ENCODE data around the gene PRKG1. TPM values are rescaled to one million over a fixed set of nuclear protein-coding genes. Genes with fewer than 3 reads are reported as not detected.

PRKG1 gene
- polyA plus RNA-seq, 3 donors, result 11.9 to 16.4 (median 13.7) TPM

DNA sequence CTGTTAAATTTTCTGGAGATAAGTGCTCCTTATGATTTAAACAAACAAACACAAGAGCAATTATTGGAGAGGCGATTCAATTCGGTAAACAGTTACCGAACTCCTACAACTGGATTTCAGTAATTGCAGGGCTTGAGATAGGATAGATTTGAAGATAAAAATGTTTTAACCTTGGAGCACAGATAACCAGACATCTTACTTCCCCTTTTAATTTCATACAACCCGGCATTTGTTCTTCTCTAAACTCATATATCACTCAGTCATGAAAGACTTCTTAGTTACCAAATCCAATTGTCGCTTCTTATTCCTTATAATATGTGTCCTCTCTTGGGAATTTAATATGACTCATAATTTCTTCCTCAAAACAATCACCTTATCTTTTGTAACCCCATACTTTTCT, 861.1 kb downstream of the PRKG1 start:
- no peak for DNase-seq (ENCODE audit: extremely low read depth in 1 of 11, low read depth in 9 of 11, low spot score in 4 of 11)

DNA sequence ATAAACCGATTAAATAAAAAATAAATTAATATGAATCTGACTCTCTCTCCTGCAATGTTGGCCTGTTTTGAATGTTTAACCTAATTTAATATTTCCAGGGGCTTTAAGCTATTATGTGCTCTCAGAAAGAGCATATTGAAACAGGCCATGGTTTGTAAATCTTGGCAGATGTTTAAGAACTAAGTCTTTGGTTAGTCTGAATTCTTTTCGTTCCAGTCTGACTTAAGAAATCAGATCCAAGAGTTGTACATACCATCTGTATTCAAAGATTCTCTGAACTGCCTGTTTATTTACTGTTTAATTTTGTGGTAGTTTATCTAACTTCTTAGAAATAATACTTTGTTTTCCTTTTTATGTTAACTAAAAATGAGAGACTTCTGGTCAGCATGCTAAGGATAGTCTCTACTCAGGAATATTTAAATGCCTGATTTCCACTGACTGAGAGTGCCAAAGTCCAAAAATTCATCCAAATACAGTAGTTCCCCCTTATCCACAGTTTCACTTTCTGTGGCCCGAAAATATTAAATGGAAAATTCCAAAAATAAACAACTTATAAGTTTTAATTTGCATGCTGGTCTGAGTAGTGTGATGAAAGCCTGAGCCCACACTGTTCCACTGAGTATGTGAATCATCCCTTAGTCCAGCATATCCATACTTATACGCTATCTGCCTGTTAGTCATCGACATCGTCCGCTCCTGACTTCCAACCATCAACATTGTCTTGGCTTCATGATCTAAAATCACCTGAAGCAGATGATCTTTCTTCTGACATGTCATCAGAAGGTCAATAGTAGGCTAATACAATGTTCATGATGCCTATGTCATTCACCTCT, 863.2 kb downstream of the PRKG1 start:
- peak in 6 of 11 donors; percentile 2 to 33 (median 17) for DNase-seq (ENCODE audit: extremely low read depth in 1 of 11, low read depth in 9 of 11, low spot score in 4 of 11)

DNA sequence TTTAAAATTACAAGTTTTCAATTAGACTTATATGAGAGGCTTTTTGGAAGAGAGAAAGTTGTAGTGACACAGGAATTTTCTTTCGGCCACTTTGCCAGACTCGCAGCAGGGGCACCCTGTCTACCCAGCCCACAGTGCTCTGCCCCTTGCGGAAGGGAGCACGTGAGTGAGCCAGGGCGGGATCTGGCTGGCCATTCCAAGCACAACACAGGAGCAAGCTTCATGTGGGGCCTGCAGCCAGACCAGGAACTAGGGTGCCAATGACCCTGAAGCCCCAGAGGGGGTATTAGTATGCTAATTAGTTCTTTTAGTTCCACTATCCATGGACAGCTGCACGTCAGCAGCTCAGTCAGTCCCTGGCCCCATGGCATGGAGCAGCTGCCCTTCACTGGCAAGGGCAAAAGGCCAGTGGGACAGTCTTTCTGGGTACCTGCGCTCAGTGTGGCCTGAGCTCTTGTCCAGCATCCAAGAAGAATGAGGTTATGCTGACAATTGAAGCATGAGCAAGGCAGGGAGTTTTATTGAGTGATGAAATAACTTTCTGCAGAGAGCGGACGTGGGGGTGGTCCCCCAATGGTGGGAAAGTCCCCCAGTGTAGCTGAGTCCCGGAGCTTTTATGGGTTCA, 876.2 kb downstream of the PRKG1 start:
- DNase-seq (ENCODE audit: extremely low read depth in 1 of 11, low read depth in 9 of 11, low spot score in 4 of 11), result no peak

DNA sequence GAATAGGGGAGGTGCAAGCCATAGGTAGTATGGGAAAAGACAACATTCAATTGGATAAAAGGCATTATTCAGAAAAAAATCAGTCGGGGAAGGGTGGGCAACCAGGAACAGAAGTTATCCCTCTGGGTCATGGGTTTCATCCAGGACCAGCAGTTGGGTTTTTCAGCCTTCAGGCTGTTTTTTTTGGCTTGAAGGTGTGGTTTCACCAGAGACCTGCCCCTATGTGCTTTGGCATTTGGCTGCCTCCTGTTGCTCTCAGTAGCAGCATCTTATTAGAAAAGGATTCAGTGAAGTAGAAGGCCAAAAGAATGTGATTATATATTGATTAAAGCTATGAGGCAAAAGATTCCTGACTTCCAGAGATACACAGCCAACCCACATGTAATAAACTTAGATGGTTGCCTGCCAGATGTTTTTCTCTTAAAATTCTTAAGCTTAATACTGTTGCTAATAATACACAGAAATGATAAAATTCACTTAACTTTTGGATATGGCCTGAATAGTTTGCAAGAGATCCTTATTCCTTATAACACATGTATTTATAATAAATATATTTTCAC, 876.8 kb downstream of the PRKG1 start:
- DNase-seq (ENCODE audit: extremely low read depth in 1 of 11, low read depth in 9 of 11, low spot score in 4 of 11), result no peak

DNA sequence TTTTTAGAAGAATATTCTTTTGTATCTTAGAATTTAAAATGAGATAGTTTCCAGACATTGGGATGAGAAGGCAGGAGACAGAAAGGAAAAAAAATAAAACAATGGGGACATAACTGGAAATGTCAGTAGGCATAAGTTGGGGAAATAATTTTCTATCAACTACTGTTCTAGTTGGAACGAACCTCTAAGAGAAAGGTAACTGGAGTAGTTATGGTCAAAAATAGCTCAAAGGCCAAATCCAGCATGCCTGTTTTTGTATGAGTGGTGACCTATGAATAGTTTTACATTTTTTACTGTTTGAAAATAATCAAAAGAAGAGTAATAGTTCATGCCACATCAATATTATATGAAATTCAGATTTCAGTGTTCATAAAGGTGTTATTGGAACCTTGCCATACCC, 877.3 kb downstream of the PRKG1 start:
- no peak for DNase-seq (ENCODE audit: extremely low read depth in 1 of 11, low read depth in 9 of 11, low spot score in 4 of 11)

DNA sequence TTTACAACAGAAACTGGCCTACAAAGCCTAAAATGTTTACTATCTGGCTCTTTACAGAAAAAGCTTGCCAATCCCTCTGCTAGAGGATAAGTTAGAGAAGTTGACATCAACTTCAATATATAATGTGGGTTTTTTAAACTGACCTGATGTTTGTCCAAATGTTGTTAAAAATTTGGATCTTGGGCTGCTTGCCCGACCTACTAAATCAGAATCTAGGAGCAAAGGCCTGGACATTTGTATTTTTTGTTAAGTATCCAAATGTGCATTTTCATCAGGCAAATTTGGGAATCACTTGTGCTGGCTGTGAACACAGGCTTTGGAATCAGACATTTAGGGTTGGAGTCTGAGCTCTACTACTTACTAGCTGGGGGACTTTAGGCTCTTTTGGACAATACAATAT, 877.8 kb downstream of the PRKG1 start:
- peak in 4 of 11 donors; percentile 9 to 29 (median 24) for DNase-seq (ENCODE audit: extremely low read depth in 1 of 11, low read depth in 9 of 11, low spot score in 4 of 11)

DNA sequence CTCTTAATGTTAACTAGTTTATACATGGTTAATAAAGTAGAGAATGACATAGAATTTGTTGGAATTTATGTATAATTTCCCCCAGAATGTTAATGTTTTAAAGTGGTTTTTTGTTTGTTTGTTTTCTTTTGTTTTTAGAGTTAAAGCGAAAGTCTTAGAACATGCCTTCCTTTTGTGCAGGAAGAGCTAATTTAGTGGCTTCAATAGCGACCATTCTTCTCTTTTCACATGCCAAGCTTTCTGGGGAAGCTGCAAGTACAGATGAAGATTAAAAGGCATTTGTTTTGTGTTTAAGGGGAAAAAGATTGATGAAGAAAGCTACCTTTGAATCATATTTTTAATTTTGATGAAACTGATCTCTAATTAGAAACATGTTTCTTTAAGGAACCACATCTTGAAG, 881.4 kb downstream of the PRKG1 start:
- DNase-seq (ENCODE audit: extremely low read depth in 1 of 11, low read depth in 9 of 11, low spot score in 4 of 11), result no peak

DNA sequence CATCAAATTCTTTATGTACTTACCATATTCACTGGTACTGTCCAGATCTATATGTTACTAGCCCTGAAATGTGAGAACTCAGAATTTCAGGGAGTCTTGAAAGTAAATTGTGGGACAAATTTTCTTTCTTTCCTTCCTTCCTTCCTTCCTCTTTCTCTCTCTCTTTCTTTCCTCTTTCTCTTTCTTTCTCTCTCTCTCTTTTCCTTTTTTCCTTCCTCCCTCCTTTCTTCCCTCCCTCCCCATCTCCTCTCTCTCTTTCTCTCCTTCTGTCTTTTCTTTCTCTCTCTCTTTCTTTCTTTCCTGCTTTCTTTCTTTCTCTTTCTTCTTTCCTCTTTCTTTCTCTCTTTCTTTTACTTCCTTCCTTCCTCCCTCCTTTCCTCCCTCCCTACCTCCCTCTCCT, 882.5 kb downstream of the PRKG1 start:
- DNase-seq (ENCODE audit: extremely low read depth in 1 of 11, low read depth in 9 of 11, low spot score in 4 of 11), result no peak

DNA sequence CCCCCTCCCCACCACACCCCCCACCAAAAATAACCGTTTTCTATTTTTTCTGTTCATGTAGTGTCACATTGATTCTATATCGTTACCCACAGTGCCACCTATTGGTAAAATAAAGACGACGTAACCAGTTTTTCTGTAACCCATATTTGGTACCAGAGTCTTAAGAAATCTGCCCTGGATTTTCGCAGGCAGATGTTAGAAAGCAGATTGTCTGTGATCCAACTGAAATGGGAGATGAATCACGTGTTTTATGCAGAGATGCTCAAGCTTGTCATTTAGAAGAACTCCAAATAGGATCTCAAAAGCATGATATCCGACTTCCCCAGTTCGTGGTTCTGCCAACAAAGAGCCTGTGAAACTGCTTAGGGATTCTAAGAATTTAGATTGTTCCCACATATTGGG, 886.2 kb downstream of the PRKG1 start:
- peak in 7 of 11 donors; percentile 6 to 47 (median 34) for DNase-seq (ENCODE audit: extremely low read depth in 1 of 11, low read depth in 9 of 11, low spot score in 4 of 11)

DNA sequence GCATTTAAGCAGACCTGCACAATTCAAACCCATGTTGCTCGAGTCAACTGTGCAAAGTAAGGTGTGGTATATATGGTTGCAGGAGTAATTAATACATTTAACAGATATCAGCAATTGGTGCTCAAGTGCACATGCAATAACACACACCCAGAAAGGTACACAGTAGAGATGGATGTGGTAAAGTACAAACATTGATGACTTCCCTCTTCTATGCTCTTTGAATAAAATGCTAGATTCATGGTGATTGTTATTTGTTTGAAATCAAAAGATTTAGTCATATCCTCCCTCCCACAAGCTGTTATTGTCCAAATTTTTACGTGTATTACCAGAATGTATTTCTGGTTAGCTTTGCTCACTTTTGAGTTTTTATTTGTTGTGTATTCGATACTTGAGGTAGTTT, 887.1 kb downstream of the PRKG1 start:
- DNase-seq (ENCODE audit: extremely low read depth in 1 of 11, low read depth in 9 of 11, low spot score in 4 of 11), result no peak

DNA sequence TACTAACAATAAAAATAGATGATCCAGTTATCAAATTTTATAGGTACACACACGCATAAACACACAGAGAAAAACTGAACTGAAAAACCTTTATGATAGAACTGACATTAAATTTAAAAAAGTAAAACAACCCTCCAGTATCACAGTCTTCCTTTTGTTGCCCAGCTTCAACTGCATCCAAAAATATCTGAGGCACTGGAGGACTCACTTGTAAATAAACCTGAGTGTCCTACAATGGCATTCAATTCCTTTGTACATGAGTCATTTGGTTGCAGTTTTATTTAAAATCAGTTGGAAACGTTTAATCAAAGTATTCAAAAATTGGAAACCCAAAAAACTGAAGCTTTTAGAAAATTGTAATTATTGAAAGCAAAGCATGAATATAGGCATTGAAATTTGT, 890.3 kb downstream of the PRKG1 start:
- no peak for DNase-seq (ENCODE audit: extremely low read depth in 1 of 11, low read depth in 9 of 11, low spot score in 4 of 11)

DNA sequence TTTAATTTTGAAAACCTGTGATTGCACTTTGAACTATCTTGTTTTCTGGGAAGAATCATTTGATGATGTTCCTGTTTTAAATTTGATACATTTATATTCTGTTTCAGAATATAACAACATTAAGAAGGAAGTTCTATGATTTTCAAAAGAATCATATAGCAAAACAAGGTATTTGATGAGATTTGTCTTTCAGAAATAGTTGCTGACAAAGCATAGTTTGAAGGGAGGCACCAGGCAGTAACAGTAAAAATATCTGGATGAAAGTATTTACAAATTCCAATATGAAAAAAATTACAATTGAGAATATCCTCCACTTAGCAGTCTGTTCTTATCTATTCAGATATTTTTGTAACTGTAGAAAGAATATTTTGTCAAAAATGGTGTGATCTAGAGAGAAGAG, 891.2 kb downstream of the PRKG1 start:
- no peak for DNase-seq (ENCODE audit: extremely low read depth in 1 of 11, low read depth in 9 of 11, low spot score in 4 of 11)

DNA sequence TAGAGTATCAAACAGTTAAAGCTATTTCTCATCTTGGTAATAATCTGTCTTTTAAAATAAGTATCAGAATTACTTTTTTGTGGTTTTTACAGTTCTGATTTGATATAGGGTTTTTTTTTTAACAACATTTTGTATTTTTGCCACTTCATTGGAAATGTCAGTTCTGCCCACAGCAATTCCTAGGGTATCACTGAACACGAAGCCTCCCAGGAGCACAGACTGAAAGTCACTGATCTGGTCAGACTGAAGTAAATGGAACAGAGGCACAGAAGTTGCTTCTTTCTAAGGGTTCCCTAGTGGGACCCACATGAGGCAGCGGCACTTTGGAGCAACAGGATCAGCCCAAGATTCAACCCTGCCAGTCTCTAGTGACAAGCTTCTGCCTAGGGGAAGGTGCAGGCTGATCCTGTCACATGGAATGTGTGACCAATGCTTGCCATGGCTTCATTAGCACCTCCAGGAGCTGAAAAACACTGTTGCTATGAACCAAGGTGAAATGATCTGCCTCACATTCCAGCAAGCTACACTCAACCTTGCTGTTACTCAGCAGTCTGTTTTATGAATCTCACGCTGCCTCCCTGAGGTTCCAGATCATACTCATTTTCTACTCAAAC, 898.6 kb downstream of the PRKG1 start:
- no peak for DNase-seq (ENCODE audit: extremely low read depth in 1 of 11, low read depth in 9 of 11, low spot score in 4 of 11)

DNA sequence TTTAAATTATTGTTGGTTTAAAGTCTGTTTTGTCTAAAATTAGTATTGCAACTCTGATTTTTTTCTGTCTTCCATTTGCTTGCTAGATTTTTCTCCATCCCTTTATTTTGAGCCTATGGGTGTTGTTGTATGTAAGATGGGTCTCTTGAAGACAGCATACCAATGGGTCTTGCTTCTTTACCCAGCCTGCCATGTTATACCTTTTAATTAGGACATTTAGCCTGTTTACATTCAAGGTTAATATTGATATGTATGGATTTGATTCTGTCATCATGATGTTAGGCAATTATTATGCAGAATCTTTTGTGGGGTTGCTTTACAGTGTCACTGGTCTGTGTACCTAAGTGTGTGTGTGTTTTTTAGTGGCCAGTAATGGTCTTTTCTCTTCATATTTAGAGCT, 906.5 kb downstream of the PRKG1 start:
- no peak for DNase-seq (ENCODE audit: extremely low read depth in 1 of 11, low read depth in 9 of 11, low spot score in 4 of 11)

DNA sequence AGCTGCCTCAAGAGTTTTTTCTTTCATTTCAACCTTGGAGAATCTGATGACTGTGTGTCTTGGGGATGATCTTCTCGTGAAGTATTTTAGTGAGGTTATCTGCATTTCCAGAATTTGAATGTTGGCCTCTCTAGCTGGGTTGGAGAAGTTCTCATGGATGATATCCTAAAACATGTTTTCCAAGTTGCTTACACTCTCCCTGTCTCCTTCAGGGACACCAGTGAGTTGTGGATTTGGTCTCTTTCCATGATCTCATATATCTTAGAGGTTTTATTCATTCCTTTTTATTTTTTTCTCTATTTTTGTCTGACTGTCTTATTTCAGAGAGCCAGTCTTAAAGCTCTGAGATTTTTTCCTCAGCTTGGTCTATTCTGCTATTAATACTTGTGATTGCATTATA, 907.4 kb downstream of the PRKG1 start:
- no peak for DNase-seq (ENCODE audit: extremely low read depth in 1 of 11, low read depth in 9 of 11, low spot score in 4 of 11)

DNA sequence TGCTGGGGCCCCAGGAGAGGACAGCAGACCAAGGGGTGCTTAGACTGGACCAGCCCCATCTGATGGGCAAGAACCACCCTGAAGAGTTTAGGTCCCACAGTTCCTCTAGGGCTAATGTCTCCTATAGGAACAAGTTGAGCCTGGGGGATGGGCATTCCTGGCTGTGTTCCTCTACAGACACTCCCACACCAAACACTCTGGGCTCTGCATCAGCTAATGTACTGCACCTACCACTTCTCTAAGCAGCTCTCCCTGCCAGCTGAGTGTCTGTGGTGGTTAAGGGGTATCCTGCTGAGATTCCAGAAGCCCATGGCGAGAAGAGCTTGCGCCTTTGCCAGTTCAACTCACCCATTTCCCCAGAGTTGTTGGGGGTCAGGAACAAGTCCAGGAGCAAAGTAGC, 909.2 kb downstream of the PRKG1 start:
- DNase-seq (ENCODE audit: extremely low read depth in 1 of 11, low read depth in 9 of 11, low spot score in 4 of 11), result no peak

DNA sequence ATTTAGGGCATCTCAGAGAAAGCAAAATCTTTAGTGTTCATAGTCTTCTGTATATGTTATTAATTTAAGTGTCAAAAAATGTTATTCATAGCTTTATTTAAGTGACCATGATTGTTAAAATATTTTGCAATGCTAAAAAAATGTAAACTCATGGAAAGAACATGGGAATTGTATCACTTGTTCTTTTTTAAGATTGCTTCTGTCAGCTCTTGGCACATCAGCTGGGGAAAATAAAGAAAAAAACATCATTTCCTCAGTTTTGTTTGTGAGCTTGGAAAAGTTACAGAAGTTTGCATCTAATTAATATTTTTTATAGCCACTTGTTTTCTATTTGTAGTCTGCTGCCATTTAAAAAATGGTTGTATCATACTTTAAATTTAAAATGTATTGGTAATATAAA, 911.0 kb downstream of the PRKG1 start:
- DNase-seq (ENCODE audit: extremely low read depth in 1 of 11, low read depth in 9 of 11, low spot score in 4 of 11), result no peak

DNA sequence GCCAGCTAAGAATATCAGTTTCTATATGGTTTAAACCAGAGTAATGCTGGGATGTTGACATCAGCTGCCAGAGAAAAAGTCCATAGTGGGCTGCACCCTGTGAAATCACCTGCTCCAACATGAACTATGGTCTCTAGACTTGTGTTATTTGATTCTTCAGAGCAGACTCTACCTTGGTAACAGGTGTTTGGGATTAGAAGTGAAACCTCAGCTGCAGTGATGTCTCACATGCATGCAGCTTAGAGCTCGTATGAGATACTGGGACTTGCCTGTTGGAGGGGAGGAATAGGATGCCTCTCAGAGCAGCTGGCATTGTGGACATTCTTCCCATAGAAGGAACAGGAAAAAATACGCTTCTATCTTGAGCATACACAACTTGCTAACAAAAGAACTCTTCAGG, 912.2 kb downstream of the PRKG1 start:
- DNase-seq (ENCODE audit: extremely low read depth in 1 of 11, low read depth in 9 of 11, low spot score in 4 of 11), result no peak

DNA sequence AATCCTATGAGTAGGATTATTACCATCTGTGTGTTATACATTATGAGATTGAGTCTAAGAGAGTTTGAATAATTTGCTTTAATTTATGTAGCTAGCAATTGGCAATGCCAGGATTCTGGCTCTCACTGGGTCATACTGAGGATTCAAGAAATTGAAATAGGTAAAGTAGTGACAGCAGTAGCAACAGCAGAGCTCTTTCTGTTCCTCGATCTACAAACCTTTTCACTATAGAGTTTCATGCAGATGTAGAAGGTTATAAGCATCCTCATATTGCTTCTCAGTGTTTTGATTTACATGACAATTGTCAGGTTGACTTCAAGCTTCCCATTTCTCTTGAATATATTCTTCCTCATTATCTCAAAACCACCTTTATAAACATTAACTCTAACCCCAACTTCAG, 919.2 kb downstream of the PRKG1 start:
- no peak for DNase-seq (ENCODE audit: extremely low read depth in 1 of 11, low read depth in 9 of 11, low spot score in 4 of 11)

DNA sequence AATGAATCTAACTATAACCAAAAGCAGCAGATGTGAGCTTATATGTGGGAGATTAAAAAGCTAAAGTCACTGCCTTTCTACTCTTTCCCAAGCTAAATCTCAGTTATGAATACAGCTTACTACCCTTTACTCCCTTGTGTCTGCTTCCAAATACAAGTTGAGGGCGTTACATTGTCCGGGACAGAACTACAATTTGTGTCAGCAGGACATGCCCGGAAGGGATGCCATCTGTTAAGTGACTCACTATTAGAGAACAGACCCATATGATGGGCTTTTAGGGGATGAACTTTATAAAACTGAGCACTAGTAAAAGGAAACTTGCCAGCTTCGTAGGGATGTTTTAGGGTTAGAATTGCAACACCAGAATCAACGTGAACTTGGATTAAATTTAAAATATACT, 924.8 kb downstream of the PRKG1 start:
- DNase-seq (ENCODE audit: extremely low read depth in 1 of 11, low read depth in 9 of 11, low spot score in 4 of 11), result no peak

Measured in renal cortex interstitium (tissue), 11 donors.